ENCODE data around the gene POLR2F. TPM values are rescaled to one million over a fixed set of nuclear protein-coding genes. Genes with fewer than 3 reads are reported as not detected.

Gene POLR2F
- total RNA-seq, 1 experiment from 2014 or later = 162 TPM

GRCh38 chr22:37932401-37932800 lies 21.1 kb upstream of the POLR2F start:
- Histone ChIP-seq H3K36me3 (ENCODE audit: insufficient read depth, low read length, poor library complexity, severe bottlenecking) (peaks cover 10% of the 10 kb centered on the region), H3K9me3 (ENCODE audit: low read depth, low read length, poor library complexity, severe bottlenecking) (no peaks in the 10 kb centered on the region), H3K27me3 (replicated peaks; ENCODE audit: insufficient read depth, low read depth, low read length, poor library complexity) (no peaks in the 10 kb centered on the region), H3K4me1 (ENCODE audit: insufficient read depth, low read length, poor library complexity, severe bottlenecking) (peaks cover 7% of the 10 kb centered on the region), H3K4me3 (ENCODE audit: low read depth, low read length, poor library complexity, severe bottlenecking) (no peak overlapping the region), H3K27ac (ENCODE audit: low read depth, low read length, poor library complexity, severe bottlenecking) (no peak overlapping the region)
- DNase-seq (ENCODE audit: low spot score) = no peak
- POLR2A ChIA-PET (ENCODE audit: low non-redundant PET) = no interaction called here
- intact Hi-C loops (cut with micrococcal nuclease; ENCODE audit: unreplicated experiment) = no loop called here
- CTCF ChIA-PET = no interaction called here
- no TSS peak for BruUV-seq (replicated peaks)
- no peak for TF ChIP-seq EZH2 (IDR thresholded peaks at IDR 0.05; ENCODE audit: borderline replicate concordance, low read depth, low read length, poor library complexity, severe bottlenecking)
- TF ChIP-seq CTCF (conservative IDR thresholded peaks at IDR 0.05; ENCODE audit: low read depth, low read length) = no peak

GRCh38 chr22:37932821-37933578 lies 20.5 kb upstream of the POLR2F start:
- H3K9me3 ChIP-seq (ENCODE audit: low read depth, low read length, poor library complexity, severe bottlenecking) = no peaks in the 10 kb centered on the region
- H3K27ac ChIP-seq (ENCODE audit: low read depth, low read length, poor library complexity, severe bottlenecking) = peak overlapping the region; percentile 36
- H3K4me1 ChIP-seq (ENCODE audit: insufficient read depth, low read length, poor library complexity, severe bottlenecking) = peaks cover 7% of the 10 kb centered on the region
- no TSS peak for BruUV-seq (replicated peaks)
- POLR2A ChIA-PET (ENCODE audit: low non-redundant PET) = no interaction called here
- H3K36me3 ChIP-seq (ENCODE audit: insufficient read depth, low read length, poor library complexity, severe bottlenecking) = peaks cover 10% of the 10 kb centered on the region
- DNase-seq (ENCODE audit: low spot score) = no peak
- no peak overlapping the region for H3K4me3 ChIP-seq (ENCODE audit: low read depth, low read length, poor library complexity, severe bottlenecking)
- intact Hi-C loops (cut with micrococcal nuclease; ENCODE audit: unreplicated experiment) = no loop called here
- H3K27me3 ChIP-seq (replicated peaks; ENCODE audit: insufficient read depth, low read depth, low read length, poor library complexity) = no peaks in the 10 kb centered on the region
- no peak for TF ChIP-seq CTCF (conservative IDR thresholded peaks at IDR 0.05; ENCODE audit: low read depth, low read length)
- TF ChIP-seq EZH2 (IDR thresholded peaks at IDR 0.05; ENCODE audit: borderline replicate concordance, low read depth, low read length, poor library complexity, severe bottlenecking) = no peak
- CTCF ChIA-PET = no interaction called here

GRCh38 chr22:37933711-37934376 lies 19.7 kb upstream of the POLR2F start:
- intact Hi-C loops (cut with micrococcal nuclease; ENCODE audit: unreplicated experiment) = loop anchor here (1.0 kb wide), 1 partner anchor 19 kb away; the partner anchor contains the start of genes C22orf23 and POLR2F
- Histone ChIP-seq H3K27me3 (replicated peaks; ENCODE audit: insufficient read depth, low read depth, low read length, poor library complexity) (no peaks in the 10 kb centered on the region), H3K4me1 (ENCODE audit: insufficient read depth, low read length, poor library complexity, severe bottlenecking) (peaks cover 7% of the 10 kb centered on the region), H3K9me3 (ENCODE audit: low read depth, low read length, poor library complexity, severe bottlenecking) (no peaks in the 10 kb centered on the region), H3K27ac (ENCODE audit: low read depth, low read length, poor library complexity, severe bottlenecking) (peak overlapping the region; percentile 36), H3K4me3 (ENCODE audit: low read depth, low read length, poor library complexity, severe bottlenecking) (no peak overlapping the region), H3K36me3 (ENCODE audit: insufficient read depth, low read length, poor library complexity, severe bottlenecking) (peaks cover 10% of the 10 kb centered on the region)
- ChIA-PET CTCF (interaction anchor here (0.6 to 0.7 kb wide), 2 partner anchors 27 to 90 kb away, joined by 3 read pairs; partner anchors contain the start of gene ANKRD54), POLR2A (ENCODE audit: low non-redundant PET) (no interaction called here)
- no TSS peak for BruUV-seq (replicated peaks)
- TF ChIP-seq CTCF (conservative IDR thresholded peaks at IDR 0.05; ENCODE audit: low read depth, low read length) (peak; percentile 99), EZH2 (IDR thresholded peaks at IDR 0.05; ENCODE audit: borderline replicate concordance, low read depth, low read length, poor library complexity, severe bottlenecking) (no peak)
- peak; percentile 98 for DNase-seq (ENCODE audit: low spot score)
